HG03135 (cell line): ENCODE measurements around the gene AGR2.
"Not testable (repeated sequence)": the region's sequence is repeated elsewhere in the genome, so short reads cannot be mapped to it uniquely, and the experiment has no call there.

Source experiments
- ATAC-seq: cut with Tn5 transposase; IDR thresholded peaks from one replicate; pipeline ENCODE4 v1.9.1; 2021; ENCODE audit warnings: mild to moderate bottlenecking, moderate library complexity; ENCODE audit not compliant: unreplicated experiment

Gene AGR2

DNA sequence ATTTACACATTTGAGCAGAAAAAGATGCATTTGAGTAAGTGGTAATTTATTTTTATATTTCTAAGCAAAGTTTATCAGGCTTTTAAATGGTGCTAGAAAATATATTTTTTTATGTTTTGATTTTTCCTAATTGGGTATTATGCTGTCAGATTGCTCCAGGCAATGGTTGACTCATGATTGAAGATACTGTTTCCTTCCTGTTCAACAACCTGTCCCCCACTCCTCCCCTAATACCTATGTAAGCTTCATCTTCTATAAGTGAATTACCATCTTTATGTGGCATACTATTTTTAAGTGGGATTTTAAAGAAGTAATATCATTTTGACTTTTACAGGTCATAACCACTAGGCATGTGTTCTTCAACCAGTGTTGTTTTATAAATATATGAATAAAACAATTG is 29.8 kb downstream of the AGR2 start:
- ATAC-seq: no peak

DNA sequence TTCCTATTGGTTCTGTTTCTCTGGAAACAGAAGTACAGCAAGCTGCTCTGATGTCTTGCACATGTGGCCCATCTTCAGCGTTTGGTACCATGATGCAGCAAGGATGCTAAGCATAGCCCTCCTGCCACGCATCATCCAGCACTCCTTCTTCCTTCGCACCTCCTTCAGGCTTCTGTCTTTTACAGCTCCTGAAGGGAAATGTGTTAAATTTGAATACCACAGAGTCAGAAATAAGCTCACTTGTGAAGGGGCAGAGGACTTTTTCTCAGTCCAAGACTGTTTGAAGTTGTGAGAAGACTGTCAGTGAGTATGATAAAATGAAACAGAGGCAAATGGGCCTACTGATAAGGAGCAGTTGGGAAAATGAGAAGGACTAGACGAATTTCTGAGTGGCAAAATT is 30.5 kb downstream of the AGR2 start:
- no peak for ATAC-seq

DNA sequence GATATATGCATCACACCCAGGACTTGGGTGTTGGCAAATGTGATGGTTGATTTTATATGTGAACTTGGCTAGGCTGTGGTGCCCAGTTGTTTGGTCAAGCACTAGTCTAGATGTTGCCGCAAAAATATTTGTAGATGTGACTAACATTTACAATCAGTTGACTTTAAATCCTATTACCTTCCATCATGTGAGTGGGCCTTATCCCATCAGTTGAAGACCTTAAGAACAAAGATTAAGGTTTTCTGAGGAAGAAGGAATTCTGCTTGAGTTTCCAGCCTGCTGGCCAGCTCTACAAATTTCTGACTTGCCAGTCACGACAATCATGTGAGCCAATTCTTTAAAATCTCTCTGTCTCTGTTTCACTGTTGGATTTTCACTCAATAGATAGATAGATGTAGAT is 30.9 kb downstream of the AGR2 start:
- ATAC-seq: no peak

DNA sequence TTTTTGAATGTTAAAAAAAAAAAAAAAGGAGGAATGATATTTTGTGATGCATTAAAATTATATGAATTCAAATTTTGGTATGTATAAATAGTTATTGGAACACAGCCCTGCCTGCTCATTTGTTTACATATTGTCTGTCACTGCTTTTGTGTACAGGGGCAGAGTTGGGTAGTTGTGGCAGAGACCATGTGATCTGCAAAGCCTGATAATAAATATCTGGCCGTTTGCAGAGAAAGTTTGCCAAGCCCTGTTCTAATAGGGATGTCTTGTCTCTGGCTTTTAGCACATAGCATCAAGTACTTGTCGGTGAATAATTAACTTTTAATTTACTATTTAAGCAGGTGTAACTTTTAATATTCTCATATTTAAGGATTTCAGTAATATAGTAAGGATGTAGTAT is 31.5 kb downstream of the AGR2 start:
- no peak for ATAC-seq

DNA sequence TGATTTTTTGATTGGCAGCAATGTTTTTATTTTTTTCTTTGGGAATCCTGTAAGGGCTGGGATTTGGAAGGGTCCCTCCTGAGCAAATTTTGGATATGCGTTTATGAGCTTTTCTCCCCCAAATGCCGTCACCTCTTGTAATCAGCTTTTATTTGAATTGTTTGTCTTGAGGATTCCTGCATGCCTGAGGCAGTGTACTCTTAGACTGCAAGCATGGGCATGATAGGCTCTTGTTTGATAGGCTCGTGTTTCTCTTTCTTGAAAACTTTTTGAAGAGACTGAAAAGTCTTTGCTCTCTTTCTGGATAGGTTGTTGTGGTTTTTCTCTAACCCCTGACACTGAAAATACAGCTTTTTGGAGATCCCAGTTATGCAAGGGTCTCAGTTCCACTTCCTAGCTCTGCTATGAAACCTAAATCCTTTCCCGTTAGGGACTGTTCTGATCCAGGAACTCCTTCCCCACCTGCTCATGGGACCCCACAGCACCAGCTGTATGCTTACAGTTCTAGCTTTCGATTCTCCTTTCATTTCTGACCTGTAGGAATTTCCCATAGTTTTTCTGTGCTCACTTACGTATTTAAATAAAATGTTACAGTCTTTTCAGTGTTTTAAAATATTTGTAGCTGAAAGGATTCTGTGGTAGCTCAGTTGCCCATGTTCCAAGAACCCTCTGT is 34.0 kb downstream of the AGR2 start:
- no peak for ATAC-seq

DNA sequence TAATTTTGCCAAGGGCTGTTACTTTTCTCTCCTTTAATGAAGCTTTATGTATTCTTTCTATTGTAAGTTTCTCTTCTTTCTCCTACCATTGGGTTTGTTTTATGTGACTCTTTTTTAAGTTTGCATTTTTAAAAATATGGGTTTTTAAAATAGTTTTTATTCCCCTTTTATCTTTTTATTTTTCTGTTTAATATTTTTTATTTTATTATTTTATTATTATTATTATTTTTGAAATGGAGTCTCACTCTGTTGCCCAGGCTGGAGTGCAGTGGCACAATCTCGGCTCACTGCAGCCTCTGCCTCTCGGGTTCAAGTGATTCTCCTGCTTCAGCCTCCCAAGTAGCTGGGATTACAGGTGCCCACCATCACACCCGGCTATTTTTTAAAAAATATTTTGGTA is 34.8 kb downstream of the AGR2 start:
- not testable (repeated sequence) for ATAC-seq

DNA sequence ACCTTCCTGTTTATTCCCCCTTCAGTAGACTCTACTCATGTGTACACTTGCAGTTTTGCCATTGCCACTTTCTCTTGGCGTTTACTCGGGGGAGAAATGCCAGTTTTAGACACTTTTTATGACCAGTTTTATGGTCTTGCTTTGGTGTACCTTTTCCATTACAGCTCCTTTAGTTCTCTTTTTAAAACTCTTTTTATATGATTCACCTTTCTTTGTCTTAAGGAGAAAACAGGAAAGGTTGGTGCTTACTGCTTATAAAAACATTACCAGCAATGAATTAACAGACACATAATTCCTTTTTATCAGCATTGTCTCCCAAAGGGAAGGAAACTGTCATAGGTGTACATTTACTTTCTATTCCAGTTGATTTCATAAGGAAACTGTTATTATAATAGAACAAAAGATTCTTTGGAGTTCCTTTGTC is 39.4 kb downstream of the AGR2 start:
- ATAC-seq: no peak

DNA sequence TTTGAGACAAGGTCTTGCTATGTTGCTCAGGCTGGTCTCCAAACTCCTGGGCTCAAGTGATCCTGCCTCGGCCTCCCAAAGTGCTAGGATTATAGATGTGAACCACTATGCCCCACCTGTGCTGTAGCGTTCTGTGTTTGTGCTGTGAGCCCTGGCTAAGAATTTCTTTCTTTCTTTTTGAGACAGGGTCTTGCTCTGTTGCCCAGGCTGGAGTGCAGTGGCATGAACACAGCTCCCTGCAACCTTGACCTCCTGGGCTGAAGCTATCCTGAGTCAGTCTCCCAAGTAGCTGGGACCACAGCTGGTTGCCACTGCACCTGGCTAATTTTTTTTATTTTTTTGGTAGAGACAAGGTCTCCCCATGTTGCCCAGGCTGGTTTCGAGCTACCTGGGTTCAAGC is 39.9 kb downstream of the AGR2 start:
- ATAC-seq: no peak

DNA sequence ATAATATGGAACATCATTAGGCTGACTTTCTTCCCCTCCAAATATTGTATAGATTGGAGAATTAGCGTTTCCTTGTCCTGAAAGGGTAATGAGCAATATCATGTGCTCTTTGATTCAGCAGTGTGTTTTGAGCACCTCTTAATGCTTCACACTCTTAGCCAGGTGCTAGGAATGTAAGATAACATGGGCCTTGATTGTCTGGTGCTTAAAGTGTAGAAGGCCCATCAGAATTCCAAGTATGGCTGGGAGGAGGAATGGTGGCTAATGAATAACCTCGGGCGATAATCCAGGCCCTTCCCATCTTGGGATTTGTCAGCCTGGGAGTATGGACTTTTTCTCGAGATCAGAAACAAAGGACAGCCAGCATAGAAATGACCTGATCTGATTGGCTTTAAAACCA is 42.6 kb downstream of the AGR2 start:
- no peak for ATAC-seq

DNA sequence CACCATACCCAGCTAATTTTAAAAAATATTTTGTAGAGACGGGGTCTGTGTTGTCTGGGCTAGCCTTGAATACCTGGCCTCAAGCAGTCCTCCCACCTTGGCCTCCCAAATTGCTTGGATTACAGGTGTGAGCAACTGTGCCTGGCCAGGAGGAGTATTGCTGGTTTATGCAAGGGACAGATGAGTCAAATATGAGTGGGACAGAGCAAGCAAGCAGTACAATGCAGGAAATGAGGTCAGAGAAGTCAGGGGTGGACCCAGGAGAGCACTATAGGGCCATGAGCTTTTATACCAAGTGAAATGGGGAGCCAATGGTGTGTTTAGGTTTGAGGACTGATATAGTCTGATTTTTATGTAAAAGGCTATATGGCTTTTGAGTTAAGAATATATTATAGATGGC is 45.0 kb downstream of the AGR2 start:
- ATAC-seq: no peak

DNA sequence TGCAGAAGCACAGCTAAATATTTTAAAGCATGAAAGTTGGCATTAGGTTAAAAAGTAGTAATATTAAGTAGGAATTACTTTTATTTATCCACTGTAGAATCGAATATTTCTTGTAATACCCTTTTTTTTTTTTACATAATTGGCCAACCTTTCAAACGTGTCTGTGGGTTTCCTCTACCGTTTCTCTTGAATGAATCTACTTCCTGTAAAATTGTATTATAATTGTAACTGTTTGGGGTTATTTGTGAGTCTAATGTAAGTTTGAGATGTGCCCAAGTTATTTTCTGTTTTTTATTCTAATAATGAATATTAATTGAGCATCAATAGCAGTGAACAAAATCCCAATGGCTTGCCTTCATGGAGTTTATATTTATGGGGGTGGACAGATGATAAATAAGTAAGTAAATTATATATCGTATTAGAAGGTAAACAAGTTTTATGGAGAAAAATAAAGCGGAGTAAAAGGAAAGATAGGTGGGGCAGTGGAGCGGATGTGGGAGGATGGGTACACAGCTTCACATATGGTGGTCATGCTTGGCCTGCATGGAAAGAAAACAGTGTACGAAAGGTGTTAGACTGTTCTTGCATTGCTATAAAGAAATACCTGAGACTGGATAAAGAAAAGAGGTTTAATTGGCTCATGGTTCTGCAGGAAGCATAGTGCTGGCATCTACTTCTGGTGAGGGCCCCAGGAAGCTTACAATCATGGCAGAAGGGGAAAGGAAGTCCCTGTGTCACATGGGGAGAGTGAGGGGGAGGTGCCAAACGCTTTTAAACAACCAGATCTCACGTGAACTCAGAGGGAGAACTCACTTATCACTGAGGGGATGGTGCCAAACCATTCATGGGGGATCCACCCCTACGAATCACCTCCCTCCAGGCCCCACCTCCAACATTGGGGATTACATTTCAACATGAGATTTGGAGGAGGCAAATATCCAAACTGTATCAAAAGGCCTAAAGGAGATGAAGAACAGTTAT is 45.9 kb downstream of the AGR2 start:
- no peak for ATAC-seq

DNA sequence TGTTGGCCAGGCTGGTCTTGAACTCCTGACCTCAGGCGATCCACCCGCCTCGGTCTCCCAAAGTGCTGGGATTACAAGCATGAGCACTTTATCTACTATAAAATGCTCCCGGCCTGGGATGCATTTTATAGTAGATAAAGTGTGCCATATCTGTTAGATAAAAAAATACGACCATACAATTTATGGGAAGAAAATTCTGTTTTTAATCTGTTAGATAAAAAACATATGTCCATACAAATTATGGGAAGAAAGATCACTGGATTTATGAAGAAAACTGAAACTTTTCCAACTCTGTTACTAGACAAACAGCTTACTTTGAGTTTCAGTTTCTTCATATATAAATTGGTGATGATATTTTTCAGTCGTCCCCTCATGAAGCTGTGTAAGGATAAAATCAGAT is 46.8 kb downstream of the AGR2 start:
- ATAC-seq: no peak

DNA sequence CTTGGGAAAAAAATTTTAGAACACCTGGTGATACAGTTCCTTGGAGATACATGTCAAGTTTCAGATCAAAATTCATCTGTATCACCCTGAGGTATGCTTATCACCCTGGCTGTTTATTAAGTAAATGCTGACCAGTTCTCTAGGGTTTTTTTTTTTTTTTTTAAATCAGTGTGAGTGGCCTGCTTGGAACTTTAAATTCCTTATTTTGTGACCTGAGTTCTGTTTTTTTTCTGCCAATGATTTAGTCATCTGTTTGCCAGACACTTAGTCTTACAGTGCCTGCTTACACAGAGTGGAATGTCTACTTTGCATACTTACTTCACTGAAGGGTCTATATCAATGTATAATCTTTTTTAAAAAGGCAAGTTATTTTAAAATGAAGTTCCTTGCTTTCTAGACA is 49.4 kb downstream of the AGR2 start:
- ATAC-seq: no peak

DNA sequence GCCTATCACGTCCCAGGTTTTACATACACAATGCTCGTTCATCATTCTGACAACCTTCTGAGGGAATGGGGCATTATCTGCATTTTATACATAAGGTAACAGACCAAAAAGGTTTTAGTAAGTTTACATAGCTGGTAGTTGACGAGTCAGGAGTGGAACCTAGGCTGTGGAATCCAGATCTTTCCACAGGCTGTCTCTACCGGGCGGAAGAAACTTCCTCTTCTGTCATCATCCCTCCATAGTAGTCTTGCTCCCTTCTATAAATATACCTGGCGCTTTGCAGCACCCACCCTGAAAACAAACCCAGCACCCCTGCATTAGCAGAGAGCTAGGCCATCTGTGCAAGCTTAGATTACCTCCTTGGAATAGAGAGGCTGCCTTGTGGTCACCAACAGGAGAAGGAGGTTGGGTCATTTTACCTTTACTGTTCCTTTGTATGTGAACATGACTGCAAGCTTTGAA is 49.9 kb downstream of the AGR2 start:
- ATAC-seq: no peak

DNA sequence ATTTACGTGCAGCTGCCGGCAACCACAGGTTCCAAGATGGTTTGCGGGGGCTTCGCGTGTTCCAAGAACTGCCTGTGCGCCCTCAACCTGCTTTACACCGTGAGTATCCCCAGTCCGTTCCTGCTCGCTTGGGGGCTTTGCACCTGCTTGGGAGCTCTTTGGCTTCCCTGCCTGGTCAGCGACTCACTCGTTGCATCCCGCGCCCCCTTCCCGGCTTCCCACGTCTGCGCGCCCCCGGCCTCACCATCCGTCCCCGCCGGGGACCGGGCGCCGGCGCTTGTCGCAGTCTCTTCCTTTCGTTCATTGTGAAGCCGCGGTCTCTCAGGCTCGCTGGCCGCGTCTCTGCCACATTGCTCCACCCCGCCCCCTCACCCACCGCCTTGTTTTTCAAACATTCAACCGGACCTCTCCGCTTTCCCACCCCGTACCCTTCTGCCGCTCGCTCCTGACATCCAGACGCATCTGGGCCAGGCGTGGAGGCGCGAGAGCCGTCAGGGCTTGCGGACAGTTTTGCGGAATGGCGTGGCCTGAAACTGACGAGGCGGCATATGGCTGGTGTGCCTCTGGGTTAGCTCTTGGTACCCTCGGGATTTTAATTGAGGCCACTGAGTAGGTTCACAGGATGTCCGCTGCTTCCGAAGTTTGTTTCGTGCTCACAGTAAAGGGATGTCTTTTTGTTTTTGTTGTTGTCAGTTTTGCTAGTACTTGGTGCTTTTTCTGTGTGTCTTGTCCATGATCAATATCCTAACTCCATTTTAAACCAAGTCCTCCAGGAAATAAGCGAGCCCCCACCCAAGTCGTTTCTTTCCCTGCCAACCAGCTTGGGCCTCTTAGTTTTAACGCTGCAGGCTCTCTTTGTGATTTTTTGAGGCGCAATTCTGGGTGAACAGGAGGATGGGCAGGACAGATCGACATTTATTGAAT is 50.6 kb downstream of the AGR2 start:
- ATAC-seq: no peak

DNA sequence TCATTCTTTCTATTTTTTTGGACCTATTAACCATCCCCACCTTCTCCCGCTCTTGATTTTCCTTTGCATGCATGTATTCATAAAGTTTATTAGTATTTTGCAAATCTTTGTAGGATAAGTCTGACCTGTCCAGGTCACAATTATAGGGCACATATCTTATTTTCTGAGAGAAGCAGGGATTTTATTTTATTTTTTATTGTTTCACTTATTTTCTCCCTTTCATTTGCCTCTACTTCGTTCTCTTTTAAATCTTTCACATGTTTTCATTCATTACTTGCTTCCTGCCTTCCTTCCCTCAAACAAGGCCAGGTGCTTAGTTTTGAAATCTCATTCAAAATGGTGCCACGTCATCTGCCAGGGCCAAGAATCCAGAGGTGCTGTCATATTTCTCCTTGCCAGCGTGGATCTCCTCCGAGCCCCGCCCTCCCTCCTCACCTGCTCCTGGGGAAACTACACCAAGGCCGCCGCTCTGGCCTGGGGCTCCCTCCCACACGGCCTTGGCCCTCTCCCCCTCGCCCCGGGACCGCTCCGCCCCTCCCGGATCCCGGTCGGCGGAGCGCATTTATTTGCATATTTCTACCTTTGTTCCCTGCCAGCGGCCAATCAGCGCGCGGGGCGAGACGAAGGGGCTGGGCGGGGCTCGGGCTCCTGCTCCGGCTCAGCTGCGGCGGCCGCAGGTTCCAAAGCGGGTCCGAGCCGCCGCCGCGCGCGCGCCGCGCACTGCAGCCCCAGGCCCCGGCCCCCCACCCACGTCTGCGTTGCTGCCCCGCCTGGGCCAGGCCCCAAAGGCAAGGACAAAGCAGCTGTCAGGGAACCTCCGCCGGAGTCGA is 51.5 kb downstream of the AGR2 start, which contains the start of gene TSPAN13:
Gene TSPAN13 (plus strand): TSS at position 654 of the 830 bp plus-strand sequence. CDS start 213 bp downstream, outside the sequence.
- ATAC-seq: no peak

DNA sequence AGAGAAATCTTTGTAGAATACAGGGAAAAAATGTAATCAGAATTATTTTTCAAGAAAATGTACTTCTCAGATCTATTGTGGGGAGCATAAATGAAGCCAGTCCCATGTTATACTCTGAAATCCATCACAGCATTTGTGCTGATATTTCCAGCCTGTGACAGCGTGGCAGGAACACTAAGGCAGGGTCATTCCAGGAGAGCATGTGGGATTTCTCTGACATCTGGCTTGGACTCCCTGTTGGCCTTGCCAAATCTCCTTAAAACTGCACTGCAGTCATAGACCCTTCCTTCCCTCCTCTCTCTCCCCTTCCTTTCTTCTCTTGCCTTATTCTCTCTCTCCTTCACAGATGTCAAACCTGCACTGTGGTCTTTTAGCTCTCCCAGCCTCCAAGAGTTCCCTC is 57.7 kb downstream of the AGR2 start:
- ATAC-seq: no peak

DNA sequence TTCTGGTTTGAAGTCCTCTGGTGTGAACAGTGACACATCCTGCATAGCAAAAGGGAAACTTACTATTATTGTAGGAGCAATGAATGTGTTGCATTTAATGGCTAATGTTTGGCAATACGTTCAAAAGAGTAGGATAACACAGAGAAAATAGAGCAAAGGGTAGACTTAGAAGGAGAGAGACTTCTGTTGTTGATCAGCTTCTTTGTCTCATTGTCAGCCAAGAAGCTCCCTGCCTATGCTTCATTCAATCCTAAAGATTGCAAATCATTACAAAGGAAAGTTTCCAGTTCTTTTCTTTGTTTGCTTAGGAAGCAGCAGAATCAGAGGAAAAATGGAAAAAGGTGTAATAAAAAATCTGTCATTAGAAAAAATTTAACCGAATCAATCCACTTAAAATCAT is 59.2 kb downstream of the AGR2 start:
- ATAC-seq: no peak

DNA sequence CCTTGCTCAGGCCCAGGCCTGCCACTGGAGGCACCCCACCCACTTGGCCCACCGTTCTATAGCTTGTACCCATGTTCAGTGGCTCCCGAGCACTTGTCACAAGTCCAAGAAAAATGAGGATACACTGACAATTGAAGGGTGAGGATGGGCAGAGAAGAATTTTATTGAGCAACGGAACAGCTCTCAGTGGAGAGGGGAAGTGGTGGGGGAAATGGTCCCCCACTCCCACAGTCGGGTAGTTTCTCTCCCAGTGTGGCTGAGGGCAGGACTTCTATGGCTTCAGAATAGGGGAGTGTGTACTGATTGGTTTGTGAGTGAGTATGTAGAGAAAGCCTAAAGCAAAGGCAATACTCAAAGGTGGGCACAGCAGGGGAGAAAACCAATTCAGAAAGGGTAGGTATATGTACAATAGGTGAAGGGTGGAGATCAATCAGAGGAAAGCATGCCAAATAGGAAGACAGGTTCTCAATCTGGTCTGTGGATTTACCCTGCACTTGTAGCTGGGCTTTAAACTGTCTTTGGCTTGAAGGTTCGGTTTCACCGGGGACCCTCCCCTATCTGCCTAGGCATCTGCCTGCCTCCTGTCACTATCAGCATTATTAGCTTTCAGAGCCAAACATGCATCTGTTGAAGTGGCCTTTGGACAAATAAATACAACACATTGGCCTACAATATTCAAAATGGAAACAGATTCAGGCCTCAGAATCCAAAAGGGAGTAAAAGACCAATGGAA is 60.1 kb downstream of the AGR2 start:
- no peak for ATAC-seq
